Hepatocyte (in vitro differentiated cells): Measurements from ENCODE around the gene OR6C70. TPM values are rescaled to one million over a fixed set of nuclear protein-coding genes. Genes with fewer than 3 reads are reported as not detected.

ENCODE experiments used
- DNase-seq: peaks from one replicate; pipeline ENCODE4 v3.0.0-alpha.2; 2016; ENCODE audit warnings: low spot score
- H2AFZ ChIP-seq: fragments of 200-600 bp; sonication (generic); 2 replicates; pipeline ENCODE4 v1.6.0; 2016; ENCODE audit warnings: antibody characterized with exemption, mild to moderate bottlenecking
- H3K27ac ChIP-seq: fragments of 200-600 bp; sonication (generic); 2 replicates; pipeline ENCODE4 v1.5.1; 2016; ENCODE audit warnings: mild to moderate bottlenecking
- H3K27me3 ChIP-seq: fragments of 200-600 bp; sonication (generic); 2 replicates; pipeline ENCODE4 v1.6.1; 2016
- H3K36me3 ChIP-seq: fragments of 200-600 bp; sonication (generic); replicated peaks from 2 replicates; pipeline ENCODE4 v1.5.1; 2016; ENCODE audit warnings: low read depth; ENCODE audit not compliant: insufficient read depth
- H3K4me1 ChIP-seq: fragments of 200-600 bp; sonication (generic); 2 replicates; pipeline ENCODE4 v1.5.1; 2016; ENCODE audit warnings: mild to moderate bottlenecking, moderate library complexity; ENCODE audit not compliant: insufficient read depth
- H3K4me2 ChIP-seq: fragments of 200-600 bp; sonication (generic); 2 replicates; pipeline ENCODE4 v1.6.0; 2016
- H3K4me3 ChIP-seq: fragments of 200-600 bp; sonication (generic); 2 replicates; pipeline ENCODE4 v1.5.1; 2016; ENCODE audit warnings: mild to moderate bottlenecking
- H3K79me2 ChIP-seq: fragments of 200-600 bp; sonication (generic); 2 replicates; pipeline ENCODE4 v1.6.0; 2017; ENCODE audit warnings: mild to moderate bottlenecking
- H3K9me2 ChIP-seq: fragments of 200-600 bp; sonication (generic); replicated peaks from 2 replicates; pipeline ENCODE4 v1.6.0; 2017; ENCODE audit warnings: mild to moderate bottlenecking; ENCODE audit not compliant: insufficient read depth
- H3K9me3 ChIP-seq: fragments of 200-600 bp; sonication (generic); 2 replicates; pipeline ENCODE4 v1.5.1; 2016; ENCODE audit warnings: low read depth, mild to moderate bottlenecking
- H4K20me1 ChIP-seq: fragments of 200-600 bp; sonication (generic); 2 replicates; pipeline ENCODE4 v1.6.0; 2016; ENCODE audit warnings: mild to moderate bottlenecking; ENCODE audit not compliant: insufficient read depth, poor library complexity, severe bottlenecking
- CTCF ChIP-seq: fragments of 200-600 bp; sonication (generic); IDR thresholded peaks from 2 replicates; pipeline ENCODE4 v1.5.1; 2016; ENCODE audit warnings: antibody characterized with exemption, mild to moderate bottlenecking; ENCODE audit not compliant: poor library complexity
- EZH2 ChIP-seq: fragments of 200-600 bp; sonication (generic); IDR thresholded peaks from 2 replicates; pipeline ENCODE4 v1.6.1; 2016; ENCODE audit warnings: antibody characterized with exemption, mild to moderate bottlenecking, borderline replicate concordance
- EZH2phosphoT487 ChIP-seq: fragments of 200-600 bp; sonication (generic); IDR thresholded peaks from one replicate; pipeline ENCODE4 v1.6.1; 2018; ENCODE audit warnings: antibody characterized with exemption, mild to moderate bottlenecking, low read depth, moderate library complexity; ENCODE audit not compliant: unreplicated experiment, severe bottlenecking
- WGBS: methylation state at CpG from one replicate; pipeline ENCODE4 v1.1.6; 2016; ENCODE audit warnings: low lambda C conversion rate; ENCODE audit errors: missing lambda C conversion rate; 5-methylcytosine and 5-hydroxymethylcytosine counted together
- polyA plus RNA-seq: library from polyadenylated mRNA; unstranded; fragments of >200 nt; fragmentation: Nextera tagmentation; extraction: Ambion mirVana; gene quantifications from 2 replicates; pipeline ENCODE4 v1.2.1, GENCODE V29; 2016
- total RNA-seq: library from RNA; depleted of rRNA; stranded (reverse); fragments of >200 nt; gene quantifications from 2 replicates; pipeline ENCODE4 v1.2.3, GENCODE V29; 2014

Gene OR6C70
- total and polyA plus RNA-seq, 2 experiments from 2014 or later, result not detected

- Histone ChIP-seq H3K4me2 (no peak within 1 kb of the TSS), H3K36me3 (no peaks in the 10 kb centered on the region), H3K4me3 (no peak within 1 kb of the TSS), H2AFZ (no peak within 1 kb of the TSS), H3K27me3 (no peaks in the 10 kb centered on the region), H3K4me1 (no peaks in the 10 kb centered on the region), H3K9me2 (no peaks in the 10 kb centered on the region), H3K27ac (no peak within 1 kb of the TSS), H3K9me3 (no peaks in the 10 kb centered on the region), H3K79me2 (no peaks in the 10 kb centered on the region), H4K20me1 (no peaks in the 10 kb centered on the region)
- WGBS, result 92% methylated on average over 4 of the region's 4 CpGs
- DNase-seq, result no peak
- no peak for TF ChIP-seq EZH2
- no peak for TF ChIP-seq CTCF
- TF ChIP-seq EZH2phosphoT487, result no peak
These were observed 44.0 kb downstream of the OR6C70 start, which contains the start of gene OR6C76 for GRCh38 chr12:55425954-55426353. OR6C76 (plus strand) TSS chr12:55426254; CDS start chr12:55426254, 0 bp downstream.

- Histone ChIP-seq H3K9me2 (no peaks in the 10 kb centered on the region), H3K79me2 (no peaks in the 10 kb centered on the region), H3K27ac (no peak overlapping the region), H3K27me3 (no peaks in the 10 kb centered on the region), H3K4me2 (no peak overlapping the region), H3K4me3 (no peak overlapping the region), H3K4me1 (no peaks in the 10 kb centered on the region), H2AFZ (no peak overlapping the region), H4K20me1 (no peaks in the 10 kb centered on the region), H3K9me3 (no peaks in the 10 kb centered on the region), H3K36me3 (no peaks in the 10 kb centered on the region)
- WGBS, result 87% methylated on average over 2 of the region's 2 CpGs
- no peak for TF ChIP-seq CTCF
- no peak for TF ChIP-seq EZH2
- no peak for TF ChIP-seq EZH2phosphoT487
- no peak for DNase-seq
These were observed 49.5 kb downstream of the OR6C70 start for GRCh38 chr12:55420307-55420962.

Other genes starting within 250 kb of the OR6C70 start
- gene OR10A7, start 249.1 kb downstream of the OR6C70 start, total RNA-seq, result not detected in 2 replicates
- gene OR10A7, start 249.1 kb downstream of the OR6C70 start, polyA plus RNA-seq, result not detected in 2 replicates
- not detected in 2 replicates for gene OR6C74, start 225.5 kb downstream of the OR6C70 start, total RNA-seq
- gene OR6C74, start 225.5 kb downstream of the OR6C70 start, polyA plus RNA-seq, result not detected in 2 replicates
- gene OR6C6, start 173.6 kb downstream of the OR6C70 start, total RNA-seq, result not detected in 2 replicates
- not detected in 2 replicates for gene OR6C6, start 173.6 kb downstream of the OR6C70 start, polyA plus RNA-seq
- gene OR6C1, start 155.8 kb downstream of the OR6C70 start, total RNA-seq, result not detected in 2 replicates
- not detected in 2 replicates for gene OR6C1, start 155.8 kb downstream of the OR6C70 start, polyA plus RNA-seq
- not detected in 2 replicates for gene OR6C3, start 139.4 kb downstream of the OR6C70 start, total RNA-seq
- gene OR6C3, start 139.4 kb downstream of the OR6C70 start, polyA plus RNA-seq, result not detected in 2 replicates
- gene OR6C75, start 107.2 kb downstream of the OR6C70 start, total RNA-seq, result not detected in 2 replicates
- not detected in 2 replicates for gene OR6C75, start 107.2 kb downstream of the OR6C70 start, polyA plus RNA-seq
- not detected in 2 replicates for gene OR6C65, start 69.6 kb downstream of the OR6C70 start, total RNA-seq
- not detected in 2 replicates for gene OR6C65, start 69.6 kb downstream of the OR6C70 start, polyA plus RNA-seq
- not detected in 2 replicates for gene OR6C76, start 43.9 kb downstream of the OR6C70 start, total RNA-seq
- not detected in 2 replicates for gene OR6C76, start 43.9 kb downstream of the OR6C70 start, polyA plus RNA-seq
- not detected in 2 replicates for gene OR6C2, start 26.1 kb downstream of the OR6C70 start, total RNA-seq
- gene OR6C2, start 26.1 kb downstream of the OR6C70 start, polyA plus RNA-seq, result not detected in 2 replicates
- not detected in 2 replicates for gene OR6C68, start 22.2 kb upstream of the OR6C70 start, total RNA-seq
- gene OR6C68, start 22.2 kb upstream of the OR6C70 start, polyA plus RNA-seq, result not detected in 2 replicates
- not detected in 2 replicates for gene OR6C4, start 79.5 kb upstream of the OR6C70 start, total RNA-seq
- gene OR6C4, start 79.5 kb upstream of the OR6C70 start, polyA plus RNA-seq, result not detected in 2 replicates
- not detected in 2 replicates for gene OR2AP1, start 102.3 kb upstream of the OR6C70 start, total RNA-seq
- not detected in 2 replicates for gene OR2AP1, start 102.3 kb upstream of the OR6C70 start, polyA plus RNA-seq
- gene OR10P1, start 166.8 kb upstream of the OR6C70 start, total RNA-seq, result not detected in 2 replicates
- not detected in 2 replicates for gene OR10P1, start 166.8 kb upstream of the OR6C70 start, polyA plus RNA-seq
- gene ITGA7, start 237.8 kb upstream of the OR6C70 start, total RNA-seq, result 13.0 and 15.2 TPM in 2 replicates
- gene ITGA7, start 237.8 kb upstream of the OR6C70 start, polyA plus RNA-seq, result 18.9 and 22.8 TPM in 2 replicates
- gene BLOC1S1, start 245.9 kb upstream of the OR6C70 start, total RNA-seq, result 159 and 177 TPM in 2 replicates
- 227 and 236 TPM in 2 replicates for gene BLOC1S1, start 245.9 kb upstream of the OR6C70 start, polyA plus RNA-seq